Common myeloid progenitor, CD34-positive (primary cell): ENCODE measurements around the gene PDGFA.

Source experiments
- CTCF ChIA-PET: fragments of 350-600 bp; sonication (Branson Sonifier 250); formaldehyde crosslinking; loops from one replicate; lab custom pipeline; 2021; ENCODE audit warnings: antibody characterized with exemption; lab: Charles Lee
- POLR2A ChIA-PET: fragments of 350-600 bp; sonication (Branson Sonifier 250); formaldehyde crosslinking; loops from one replicate; lab custom pipeline; 2021; ENCODE audit warnings: antibody characterized with exemption; lab: Charles Lee
- DNase-seq, 3 donors: peaks; one replicate each; pipeline versions ENCODE4 v3.0.0 to v3.0.0-alpha.2; 2013
- H3K27ac ChIP-seq, 2 experiments: 1 replicate in 1 of 2; 2 replicates in 1 of 2; pipeline ENCODE4 v1.7.0; 2013; ENCODE audit warnings: inconsistent platforms in 2 of 2, low read length in 2 of 2, mild to moderate bottlenecking in 2 of 2, low read depth in 1 of 2, moderate library complexity in 1 of 2; ENCODE audit not compliant: severe bottlenecking in 2 of 2, insufficient read depth in 1 of 2, poor library complexity in 1 of 2
- H3K27me3 ChIP-seq, 5 experiments: replicated peaks in 2 of 5; 1 replicate in 3 of 5; 2 replicates in 2 of 5; pipeline versions ENCODE4 v1.6.1 to v1.7.0; 2013; ENCODE audit warnings: low read length in 4 of 5, mild to moderate bottlenecking in 2 of 5, moderate library complexity in 2 of 5, inconsistent platforms in 1 of 5; ENCODE audit not compliant: insufficient read depth in 5 of 5, control insufficient read depth in 4 of 5
- H3K36me3 ChIP-seq, 4 experiments: 1 replicate in 2 of 4; 2 replicates in 2 of 4; pipeline versions ENCODE4 v1.6.1 to v1.7.0; 2013; ENCODE audit warnings: low read length in 3 of 4, control low read depth in 1 of 4, mild to moderate bottlenecking in 1 of 4; ENCODE audit not compliant: control insufficient read depth in 4 of 4, insufficient read depth in 4 of 4
- H3K4me1 ChIP-seq, 4 experiments: 1 replicate in 3 of 4; 2 replicates in 1 of 4; pipeline versions ENCODE4 v1.6.1 to v1.7.1; 2013; ENCODE audit warnings: low read length in 3 of 4, mild to moderate bottlenecking in 3 of 4, control low read depth in 1 of 4, inconsistent platforms in 1 of 4, moderate library complexity in 1 of 4; ENCODE audit not compliant: control insufficient read depth in 4 of 4, insufficient read depth in 4 of 4; ENCODE audit errors: control extremely low read depth in 1 of 4
- H3K4me3 ChIP-seq, 7 experiments: 1 replicate in 4 of 7; 2 replicates in 3 of 7; pipeline versions ENCODE4 v1.5.1 to v1.7.0; 2013; ENCODE audit warnings: mild to moderate bottlenecking in 7 of 7, low read length in 6 of 7, moderate library complexity in 6 of 7, inconsistent platforms in 2 of 7, low read depth in 2 of 7, control low read depth in 1 of 7; ENCODE audit not compliant: insufficient read depth in 4 of 7, control insufficient read depth in 1 of 7; ENCODE audit errors: extremely low read depth in 1 of 7
- H3K9me3 ChIP-seq, 5 experiments: 1 replicate in 4 of 5; 2 replicates in 1 of 5; pipeline versions ENCODE4 v1.6.1 to v1.7.1; 2013; ENCODE audit warnings: low read length in 4 of 5, mild to moderate bottlenecking in 2 of 5, inconsistent platforms in 1 of 5, low read depth in 1 of 5, moderate library complexity in 1 of 5; ENCODE audit not compliant: control insufficient read depth in 4 of 5, insufficient read depth in 2 of 5; ENCODE audit errors: control extremely low read depth in 1 of 5
- WGBS: methylation state at CpG from one replicate; pipeline ENCODE4 v1.1.5; 2013; ENCODE audit not compliant: insufficient coverage; 5-methylcytosine and 5-hydroxymethylcytosine counted together

PDGFA gene

GRCh38 chr7:479115-479947 lies 40.3 kb downstream of the PDGFA start:
- CTCF ChIA-PET, result interaction anchor here (1.0 kb wide), 1 partner anchor 146 kb away, joined by 3 read pairs; no protein-coding TSS in a partner anchor
- Histone ChIP-seq H3K27ac (no peak overlapping the region), H3K4me1 (no peaks in the 10 kb centered on the region), H3K36me3 (no peaks in the 10 kb centered on the region), H3K4me3 (no peak overlapping the region), H3K9me3 (peaks cover 0 to 5% (median 0%) of the 10 kb centered on the region in 5 experiments), H3K27me3 (no peaks in the 10 kb centered on the region)
- WGBS, result 93% methylated on average over 20 of the region's 20 CpGs
- POLR2A ChIA-PET, result no interaction called here
- DNase-seq, result no peak

GRCh38 chr7:477626-478220 lies 41.9 kb downstream of the PDGFA start:
- Histone ChIP-seq H3K27ac (no peak overlapping the region), H3K27me3 (no peaks in the 10 kb centered on the region), H3K36me3 (no peaks in the 10 kb centered on the region), H3K9me3 (peaks cover 0 to 6% (median 2%) of the 10 kb centered on the region in 5 experiments), H3K4me3 (no peak overlapping the region), H3K4me1 (no peaks in the 10 kb centered on the region)
- 95% methylated on average over 15 of the region's 17 CpGs for WGBS
- ChIA-PET POLR2A (no interaction called here), CTCF (no interaction called here)
- no peak for DNase-seq

GRCh38 chr7:476736-477360 lies 42.8 kb downstream of the PDGFA start:
- ChIA-PET CTCF (no interaction called here), POLR2A (no interaction called here)
- DNase-seq, result no peak
- H3K9me3 ChIP-seq, result peaks cover 0 to 6% (median 2%) of the 10 kb centered on the region in 5 experiments
- no peaks in the 10 kb centered on the region for H3K36me3 ChIP-seq
- H3K27me3 ChIP-seq, result no peaks in the 10 kb centered on the region
- no peak overlapping the region for H3K4me3 ChIP-seq
- 95% methylated on average over 20 of the region's 33 CpGs for WGBS
- peaks cover 0 to 3% (median 1%) of the 10 kb centered on the region in 4 experiments for H3K4me1 ChIP-seq
- H3K27ac ChIP-seq, result no peak overlapping the region

GRCh38 chr7:475951-476441 lies 43.6 kb downstream of the PDGFA start:
- H3K4me1 ChIP-seq, result peaks cover 0 to 10% (median 4%) of the 10 kb centered on the region in 4 experiments
- WGBS, result 83% methylated on average over 13 of the region's 15 CpGs
- H3K9me3 ChIP-seq, result peaks cover 0 to 6% (median 2%) of the 10 kb centered on the region in 5 experiments
- no peaks in the 10 kb centered on the region for H3K36me3 ChIP-seq
- no peak overlapping the region for H3K4me3 ChIP-seq
- ChIA-PET CTCF (no interaction called here), POLR2A (no interaction called here)
- no peak overlapping the region for H3K27ac ChIP-seq
- no peaks in the 10 kb centered on the region for H3K27me3 ChIP-seq
- no peak for DNase-seq

- H3K27ac ChIP-seq, result no peak overlapping the region
- ChIA-PET CTCF (no interaction called here), POLR2A (no interaction called here)
- 95% methylated on average over 4 of the region's 7 CpGs for WGBS
- no peak overlapping the region for H3K4me3 ChIP-seq
- no peak for DNase-seq
- H3K27me3 ChIP-seq, result no peaks in the 10 kb centered on the region
- no peaks in the 10 kb centered on the region for H3K36me3 ChIP-seq
- peaks cover 0 to 10% (median 4%) of the 10 kb centered on the region in 4 experiments for H3K4me1 ChIP-seq
- peaks cover 0 to 6% (median 2%) of the 10 kb centered on the region in 5 experiments for H3K9me3 ChIP-seq
These were observed 44.3 kb downstream of the PDGFA start for GRCh38 chr7:475425-475728.

GRCh38 chr7:474605-475424 lies 44.8 kb downstream of the PDGFA start:
- no peak for DNase-seq
- POLR2A ChIA-PET, result no interaction called here
- Histone ChIP-seq H3K27me3 (no peaks in the 10 kb centered on the region), H3K4me3 (no peak overlapping the region), H3K36me3 (no peaks in the 10 kb centered on the region), H3K9me3 (peaks cover 0 to 6% (median 2%) of the 10 kb centered on the region in 5 experiments), H3K4me1 (peaks cover 0 to 10% (median 4%) of the 10 kb centered on the region in 4 experiments), H3K27ac (no peak overlapping the region)
- CTCF ChIA-PET, result no interaction called here
- 93% methylated on average over 12 of the region's 23 CpGs for WGBS
